A673 (cell line): ENCODE data around the gene HINFP.

ENCODE experiments used
- CTCF ChIP-seq: fragments of 300-800, 200-600 bp; sonication (generic); conservative IDR thresholded peaks from 2 replicates; pipeline ENCODE4 v1.5.1; 2017; ENCODE audit warnings: low read depth, mild to moderate bottlenecking, antibody characterized with exemption, low read length, moderate library complexity, mixed read lengths
- EZH2 ChIP-seq: fragments of 200-600 bp; sonication (generic); IDR thresholded peaks from 2 replicates; pipeline ENCODE4 v1.6.1; 2017; ENCODE audit warnings: borderline replicate concordance, low read depth, mild to moderate bottlenecking, mixed read lengths, antibody characterized with exemption, low read length; ENCODE audit not compliant: poor library complexity, severe bottlenecking

DNA sequence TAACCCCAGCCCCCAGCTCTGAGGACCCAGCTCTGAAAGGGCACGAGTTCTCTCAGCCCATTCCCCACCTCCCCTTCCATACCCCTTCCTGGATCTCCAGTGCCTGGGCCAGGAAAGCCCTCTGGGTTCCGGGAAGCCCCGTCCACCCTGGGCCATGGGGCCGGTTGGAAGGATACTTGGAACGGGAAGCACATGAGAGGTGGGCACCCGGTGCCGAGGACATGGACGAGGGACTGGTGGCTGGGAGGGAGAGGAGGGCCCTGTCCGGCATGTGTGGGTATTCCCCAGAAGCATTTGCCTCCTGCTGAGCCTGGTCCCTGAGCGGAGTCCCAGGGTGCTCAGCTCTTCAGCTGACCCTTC, 5.2 kb upstream of the HINFP start:
- TF ChIP-seq CTCF (no peak), EZH2 (no peak)
